Upper lobe of left lung (tissue), 4 donors: ENCODE results near the gene F7.

ENCODE experiments used
- POLR2A ChIP-seq, 4 donors: fragments of 450-650 bp; IDR thresholded peaks; one replicate each; pipeline ENCODE4 v1.5.1; 2016 to 2017; ENCODE audit warnings: antibody characterized with exemption in 4 of 4, mild to moderate bottlenecking in 2 of 4
- TF ChIP-seq, protein P1 (sequence below), 6 experiments: fragments of 450-650 bp in 4 of 6; fragments of 200-600 bp in 2 of 6; sonication (generic) in 2 of 6; IDR thresholded peaks; one replicate each; pipeline ENCODE4 v1.5.1; 2016 to 2019; ENCODE audit warnings: antibody characterized with exemption in 6 of 6

- TF ChIP-seq POLR2A (IDR thresholded peaks at IDR 0.05): no peak
- TF ChIP-seq, protein P1, sequence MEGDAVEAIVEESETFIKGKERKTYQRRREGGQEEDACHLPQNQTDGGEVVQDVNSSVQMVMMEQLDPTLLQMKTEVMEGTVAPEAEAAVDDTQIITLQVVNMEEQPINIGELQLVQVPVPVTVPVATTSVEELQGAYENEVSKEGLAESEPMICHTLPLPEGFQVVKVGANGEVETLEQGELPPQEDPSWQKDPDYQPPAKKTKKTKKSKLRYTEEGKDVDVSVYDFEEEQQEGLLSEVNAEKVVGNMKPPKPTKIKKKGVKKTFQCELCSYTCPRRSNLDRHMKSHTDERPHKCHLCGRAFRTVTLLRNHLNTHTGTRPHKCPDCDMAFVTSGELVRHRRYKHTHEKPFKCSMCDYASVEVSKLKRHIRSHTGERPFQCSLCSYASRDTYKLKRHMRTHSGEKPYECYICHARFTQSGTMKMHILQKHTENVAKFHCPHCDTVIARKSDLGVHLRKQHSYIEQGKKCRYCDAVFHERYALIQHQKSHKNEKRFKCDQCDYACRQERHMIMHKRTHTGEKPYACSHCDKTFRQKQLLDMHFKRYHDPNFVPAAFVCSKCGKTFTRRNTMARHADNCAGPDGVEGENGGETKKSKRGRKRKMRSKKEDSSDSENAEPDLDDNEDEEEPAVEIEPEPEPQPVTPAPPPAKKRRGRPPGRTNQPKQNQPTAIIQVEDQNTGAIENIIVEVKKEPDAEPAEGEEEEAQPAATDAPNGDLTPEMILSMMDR (IDR thresholded peaks at IDR 0.05): no peak
These were observed 41.6 kb downstream of the F7 start for GRCh38 chr13:113147206-113147605.
